ENCODE measurements around the gene KCTD1.

Gene KCTD1

DNA sequence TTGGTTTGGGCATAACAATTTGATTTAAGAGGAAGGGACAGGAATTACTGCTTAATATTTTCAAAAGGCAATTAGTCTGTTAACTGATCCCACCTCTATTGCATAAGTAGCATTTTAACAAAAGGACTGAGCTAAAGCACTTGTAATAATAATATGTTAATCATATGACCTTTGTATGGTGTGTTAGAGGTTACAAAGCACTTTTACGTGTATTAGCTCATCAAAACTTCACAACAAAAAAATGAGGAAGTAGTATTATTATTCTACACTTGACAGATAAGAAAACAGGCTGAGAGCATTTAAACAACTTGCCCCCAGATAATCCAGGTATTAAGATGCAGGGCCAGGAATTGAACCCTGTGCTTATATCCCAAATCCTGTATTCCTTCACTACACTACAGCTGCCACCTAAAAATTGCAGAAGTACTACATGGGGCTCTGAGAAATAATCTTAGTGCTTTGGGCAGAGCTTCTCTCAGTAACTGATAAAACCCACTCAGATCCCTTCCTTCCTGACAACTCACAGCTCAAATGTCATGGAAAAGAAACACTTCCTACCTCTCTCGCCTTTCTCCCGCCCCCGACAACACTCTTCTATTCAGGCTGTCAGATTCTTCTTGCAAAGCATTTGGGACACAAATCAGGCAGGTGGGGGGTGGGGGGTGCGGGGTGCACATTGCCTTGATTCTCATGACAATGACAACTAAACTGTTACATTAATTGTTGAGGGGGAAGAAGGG, 20.7 kb upstream of the KCTD1 start:
- DNase-seq (ENCODE audit: low read depth), result no peak
- no peak overlapping the region for H3K4me3 ChIP-seq (ENCODE audit: low read length)
- TF ChIP-seq, protein P1, sequence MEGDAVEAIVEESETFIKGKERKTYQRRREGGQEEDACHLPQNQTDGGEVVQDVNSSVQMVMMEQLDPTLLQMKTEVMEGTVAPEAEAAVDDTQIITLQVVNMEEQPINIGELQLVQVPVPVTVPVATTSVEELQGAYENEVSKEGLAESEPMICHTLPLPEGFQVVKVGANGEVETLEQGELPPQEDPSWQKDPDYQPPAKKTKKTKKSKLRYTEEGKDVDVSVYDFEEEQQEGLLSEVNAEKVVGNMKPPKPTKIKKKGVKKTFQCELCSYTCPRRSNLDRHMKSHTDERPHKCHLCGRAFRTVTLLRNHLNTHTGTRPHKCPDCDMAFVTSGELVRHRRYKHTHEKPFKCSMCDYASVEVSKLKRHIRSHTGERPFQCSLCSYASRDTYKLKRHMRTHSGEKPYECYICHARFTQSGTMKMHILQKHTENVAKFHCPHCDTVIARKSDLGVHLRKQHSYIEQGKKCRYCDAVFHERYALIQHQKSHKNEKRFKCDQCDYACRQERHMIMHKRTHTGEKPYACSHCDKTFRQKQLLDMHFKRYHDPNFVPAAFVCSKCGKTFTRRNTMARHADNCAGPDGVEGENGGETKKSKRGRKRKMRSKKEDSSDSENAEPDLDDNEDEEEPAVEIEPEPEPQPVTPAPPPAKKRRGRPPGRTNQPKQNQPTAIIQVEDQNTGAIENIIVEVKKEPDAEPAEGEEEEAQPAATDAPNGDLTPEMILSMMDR (conservative IDR thresholded peaks at IDR 0.05; ENCODE audit: low read length), result no peak

DNA sequence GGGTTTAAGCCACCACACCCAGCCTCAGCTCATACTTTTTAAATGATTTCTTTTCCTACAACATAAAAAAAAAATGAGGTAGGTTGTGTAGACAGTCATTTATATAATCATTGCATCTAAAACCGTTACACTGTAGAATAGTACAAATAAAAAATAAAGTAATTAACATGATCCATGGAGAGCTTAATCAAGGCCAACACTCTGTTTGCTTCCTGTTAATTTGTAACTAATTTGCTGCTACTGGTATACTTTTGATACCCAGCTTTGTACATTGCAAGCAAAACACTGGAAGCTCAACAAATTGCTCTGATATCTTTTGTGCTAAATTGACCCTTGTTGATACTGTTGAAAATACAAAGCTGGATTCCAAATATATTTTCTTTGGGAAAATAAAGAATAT, 20.2 kb upstream of the KCTD1 start:
- H3K4me3 ChIP-seq (ENCODE audit: low read length), result no peak overlapping the region
- TF ChIP-seq, protein P1 (conservative IDR thresholded peaks at IDR 0.05; ENCODE audit: low read length), result no peak
- no peak for DNase-seq (ENCODE audit: low read depth)

GRCh38 chr18:26566874-26567555, 18.7 kb upstream of the KCTD1 start:
- TF ChIP-seq, protein P1 (conservative IDR thresholded peaks at IDR 0.05; ENCODE audit: low read length), result no peak
- no peak overlapping the region for H3K4me3 ChIP-seq (ENCODE audit: low read length)

DNA sequence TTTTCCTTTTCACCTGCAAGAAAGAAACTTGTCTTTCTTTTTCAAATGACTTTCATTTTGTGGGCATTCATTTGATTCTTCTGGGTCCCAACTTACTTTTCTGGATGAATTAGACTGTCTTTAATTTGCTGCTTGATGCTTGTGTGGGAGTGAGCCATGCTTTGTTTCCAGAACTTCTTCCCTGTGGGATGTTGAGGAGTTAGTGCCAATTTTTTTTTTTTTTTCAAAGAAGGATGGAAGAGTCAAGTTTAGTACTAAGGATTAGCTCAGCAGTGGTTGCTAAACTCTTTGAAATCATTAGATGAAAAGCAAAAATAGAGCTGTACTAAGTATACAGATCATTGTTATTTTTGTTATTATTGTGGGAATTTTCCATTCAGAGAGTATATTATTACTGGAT, 17.2 kb upstream of the KCTD1 start:
- H3K4me3 ChIP-seq (ENCODE audit: low read length), result no peak overlapping the region
- TF ChIP-seq, protein P1 (conservative IDR thresholded peaks at IDR 0.05; ENCODE audit: low read length), result no peak
- DNase-seq (ENCODE audit: low read depth), result no peak

More at GRCh38 chr18:26566874-26567555, 18.7 kb upstream of the KCTD1 start:
- no peak for DNase-seq (ENCODE audit: low read depth)

DNA sequence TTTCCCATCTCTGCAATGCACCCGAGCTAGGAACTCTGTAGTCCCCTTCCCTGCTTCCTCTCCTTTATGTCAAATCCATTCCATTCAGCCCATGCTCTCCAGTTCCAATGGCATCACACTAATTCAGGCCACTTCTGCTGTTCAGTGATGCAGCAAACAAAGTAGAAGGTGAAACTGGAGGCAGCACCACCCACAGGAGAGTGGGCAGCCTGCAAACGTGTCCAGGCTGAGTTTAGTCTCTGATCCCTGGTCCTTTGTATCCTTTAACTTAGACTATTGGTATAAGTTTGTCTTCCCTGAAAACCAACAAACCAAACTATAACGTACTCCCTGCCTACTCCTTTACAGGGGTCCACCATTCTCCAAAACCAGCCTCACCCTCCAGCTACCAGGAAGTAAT, 14.7 kb upstream of the KCTD1 start:
- TF ChIP-seq, protein P1 (conservative IDR thresholded peaks at IDR 0.05; ENCODE audit: low read length), result no peak
- no peak for DNase-seq (ENCODE audit: low read depth)
- no peak overlapping the region for H3K4me3 ChIP-seq (ENCODE audit: low read length)

- H3K4me3 ChIP-seq (ENCODE audit: low read length), result no peak overlapping the region
- TF ChIP-seq, protein P1 (conservative IDR thresholded peaks at IDR 0.05; ENCODE audit: low read length), result no peak
- no peak for DNase-seq (ENCODE audit: low read depth)
Observed at GRCh38 chr18:26562568-26562967, 14.2 kb upstream of the KCTD1 start.

GRCh38 chr18:26561769-26562168, 13.4 kb upstream of the KCTD1 start:
- TF ChIP-seq, protein P1 (conservative IDR thresholded peaks at IDR 0.05; ENCODE audit: low read length), result no peak
- no peak overlapping the region for H3K4me3 ChIP-seq (ENCODE audit: low read length)
- DNase-seq (ENCODE audit: low read depth), result no peak
